Natural killer cell (primary cell): ENCODE data around the gene NANOS3. TPM values are rescaled to one million over a fixed set of nuclear protein-coding genes. Genes with fewer than 3 reads are reported as not detected.

Experiments used
- ATAC-seq, 3 donors: fragments of 150-1000 bp in 2 of 3; fragments of 200-7000 bp in 1 of 3; cut with Tn5 transposase; 1 replicate in 1 of 3; 2 replicates in 2 of 3; pipeline ENCODE4 v1.10.0; 2021; ENCODE audit warnings: mild to moderate bottlenecking in 2 of 3, moderate library complexity in 2 of 3
- DNase-seq, 2 donors: peaks; one replicate each; pipeline versions ENCODE4 v3.0.0 to v3.0.0-alpha.2; 2013 to 2021; ENCODE audit warnings: mixed read lengths in 1 of 2
- H3K27ac ChIP-seq: one replicate; pipeline ENCODE4 v1.5.1; 2013; ENCODE audit warnings: mild to moderate bottlenecking, low read length
- H3K27me3 ChIP-seq: one replicate; pipeline ENCODE4 v1.6.1; 2013; ENCODE audit warnings: low read length; ENCODE audit not compliant: control insufficient read depth, insufficient read depth
- H3K36me3 ChIP-seq: one replicate; pipeline ENCODE4 v1.6.1; 2013; ENCODE audit warnings: low read length; ENCODE audit not compliant: control insufficient read depth, insufficient read depth
- H3K4me1 ChIP-seq: one replicate; pipeline ENCODE4 v1.6.1; 2013; ENCODE audit warnings: low read length; ENCODE audit not compliant: control insufficient read depth, insufficient read depth
- H3K4me3 ChIP-seq: one replicate; pipeline ENCODE4 v1.5.1; 2013; ENCODE audit warnings: low read length
- H3K9me3 ChIP-seq: one replicate; pipeline ENCODE4 v1.6.1; 2013; ENCODE audit warnings: low read length; ENCODE audit not compliant: control insufficient read depth, insufficient read depth
- H3K27ac Mint-ChIP-seq, 2 donors: one replicate each; pipeline ENCODE4 v1.8.0; 2022; ENCODE audit warnings: mild to moderate bottlenecking in 2 of 2, mixed read lengths in 2 of 2, moderate library complexity in 1 of 2
- H3K27me3 Mint-ChIP-seq, 2 donors: one replicate each; pipeline ENCODE4 v1.8.0; 2022; ENCODE audit warnings: low read depth in 2 of 2, mixed read lengths in 2 of 2
- H3K36me3 Mint-ChIP-seq: one replicate; pipeline ENCODE4 v1.8.0; 2022; ENCODE audit warnings: mixed read lengths
- H3K4me1 Mint-ChIP-seq, 2 donors: one replicate each; pipeline ENCODE4 v1.8.0; 2022; ENCODE audit warnings: mixed read lengths in 2 of 2
- H3K4me3 Mint-ChIP-seq: one replicate; pipeline ENCODE4 v1.8.0; 2022; ENCODE audit warnings: mild to moderate bottlenecking, moderate library complexity, mixed read lengths
- H3K9me3 Mint-ChIP-seq, 2 donors: one replicate each; pipeline ENCODE4 v1.8.0; 2022; ENCODE audit warnings: mixed read lengths in 2 of 2
- CTCF ChIP-seq: fragments of 200-600 bp; IDR thresholded peaks from one replicate; pipeline ENCODE4 v1.8.0; 2022; ENCODE audit warnings: antibody characterized with exemption
- WGBS: methylation state at CpG from one replicate; pipeline ENCODE4 v1.1.7; 2013; ENCODE audit warnings: missing lambda C conversion rate; ENCODE audit not compliant: insufficient coverage; 5-methylcytosine and 5-hydroxymethylcytosine counted together
- intact Hi-C: fragments of 100-400 bp; cut with micrococcal nuclease; formaldehyde crosslinking; loops from one replicate; pipeline ENCODE4 v1.14.2; 2022
- total RNA-seq, 4 donors: library from RNA; stranded (reverse); fragments of 120-200 nt in 1 of 4; gene quantifications; one replicate each; pipeline versions ENCODE4 v1.2.3 to v1.2.4, GENCODE V29; 2013 to 2022

Gene NANOS3
- total RNA-seq, 3 donors from 2014 or later (not counting 1 experiment from before 2014, with no cell fraction given), result 2.6 to 6.3 (median 3.0) TPM

- Histone ChIP-seq H3K4me1 (peaks cover 29% of the 10 kb centered on the region), H3K36me3 (peaks cover 12% of the 10 kb centered on the region), H3K27me3 (no peaks in the 10 kb centered on the region), H3K4me3 (no peak overlapping the region), H3K9me3 (no peaks in the 10 kb centered on the region), H3K27ac (no peak overlapping the region)
- TF ChIP-seq CTCF, result no peak
- peak; percentile 31 to 58 for DNase-seq
- Mint-ChIP-seq H3K9me3 (no peaks in the 10 kb centered on the region), H3K27ac (peak overlapping the region; percentile 99 to 100), H3K36me3 (no peaks in the 10 kb centered on the region), H3K27me3 (no peaks in the 10 kb centered on the region), H3K4me3 (peak overlapping the region; percentile 92), H3K4me1 (peaks cover 38 to 39% of the 10 kb centered on the region in 2 donors)
- ATAC-seq, result peak in 1 of 3 donors; percentile 6
- intact Hi-C loops, result no loop called here
- WGBS, result 94% methylated on average over 32 of the region's 32 CpGs
Measured at GRCh38 chr19:13830741-13831536, 46.0 kb upstream of the NANOS3 start.

DNA sequence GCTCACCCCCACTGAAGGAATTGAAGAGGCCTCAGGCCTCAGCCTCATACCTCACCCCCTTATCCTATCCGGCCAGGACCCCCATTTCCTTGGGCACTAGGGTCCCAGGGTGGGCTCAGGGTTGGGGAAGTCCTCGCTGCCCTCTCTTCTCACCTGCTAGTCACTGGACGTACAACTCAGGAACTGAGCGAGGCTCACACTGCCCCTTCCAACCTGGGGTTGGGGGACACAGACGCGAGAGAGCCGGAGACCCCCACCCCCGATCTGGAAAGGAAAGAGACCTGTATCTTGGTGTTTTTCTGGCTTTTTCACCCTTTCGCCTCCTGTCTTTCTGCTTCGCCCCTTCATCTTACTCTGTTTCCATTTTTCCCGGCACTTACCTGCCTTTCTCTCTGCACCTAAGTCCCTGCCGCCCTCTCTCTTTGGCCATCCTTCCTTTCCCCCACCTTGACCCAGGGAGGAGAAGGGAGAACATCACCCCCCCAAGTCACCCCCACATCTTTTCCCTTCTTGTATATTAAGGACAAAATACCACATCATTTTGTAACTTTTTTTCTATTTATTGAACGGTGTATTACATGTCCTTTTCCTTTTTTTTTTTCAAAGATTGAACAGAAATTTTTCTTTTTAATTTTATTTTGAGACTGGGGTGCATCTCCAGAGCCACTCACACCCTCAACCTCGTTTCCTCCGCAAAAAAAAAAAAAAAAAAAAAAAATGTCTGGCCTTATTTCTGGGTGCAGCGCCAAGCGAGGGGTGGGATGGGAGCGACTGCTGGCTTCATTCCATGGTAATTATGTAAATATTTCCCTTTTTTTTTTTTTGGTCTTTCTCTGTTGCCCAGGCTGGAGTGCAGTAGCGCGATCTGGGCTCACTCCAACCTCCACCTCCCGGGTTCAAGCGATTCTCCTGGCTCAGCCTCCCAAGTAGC, 45.1 kb upstream of the NANOS3 start:
- Histone ChIP-seq H3K27me3 (no peaks in the 10 kb centered on the region), H3K4me3 (no peak overlapping the region), H3K9me3 (no peaks in the 10 kb centered on the region), H3K36me3 (peaks cover 18% of the 10 kb centered on the region), H3K27ac (no peak overlapping the region), H3K4me1 (peaks cover 38% of the 10 kb centered on the region)
- TF ChIP-seq CTCF, result no peak
- intact Hi-C loops, result no loop called here
- no peaks in the 10 kb centered on the region for H3K36me3 Mint-ChIP-seq
- peak in 1 of 2 donors; percentile 28 for DNase-seq
- WGBS, result 95% methylated on average over 16 of the region's 22 CpGs
- no peak for ATAC-seq
- peak overlapping the region; percentile 92 for H3K4me3 Mint-ChIP-seq
- no peaks in the 10 kb centered on the region for H3K9me3 Mint-ChIP-seq
- peak overlapping the region; percentile 99 to 100 for H3K27ac Mint-ChIP-seq
- H3K4me1 Mint-ChIP-seq, result peaks cover 39 to 43% of the 10 kb centered on the region in 2 donors
- no peaks in the 10 kb centered on the region for H3K27me3 Mint-ChIP-seq

GRCh38 chr19:13833330-13834243, 43.3 kb upstream of the NANOS3 start:
- Histone ChIP-seq H3K27ac (peak overlapping the region; percentile 83), H3K27me3 (no peaks in the 10 kb centered on the region), H3K36me3 (peaks cover 18% of the 10 kb centered on the region), H3K9me3 (no peaks in the 10 kb centered on the region), H3K4me1 (peaks cover 55% of the 10 kb centered on the region), H3K4me3 (peak overlapping the region; percentile 51)
- Mint-ChIP-seq H3K9me3 (no peaks in the 10 kb centered on the region), H3K4me3 (peak overlapping the region; percentile 92), H3K27ac (peak overlapping the region; percentile 99 to 100), H3K27me3 (no peaks in the 10 kb centered on the region), H3K4me1 (peaks cover 48 to 53% of the 10 kb centered on the region in 2 donors), H3K36me3 (no peaks in the 10 kb centered on the region)
- DNase-seq (peak; percentile 94 to 96), ATAC-seq (peak; percentile 49 to 77 (median 59))
- TF ChIP-seq CTCF, result peak; percentile 50
- 7% methylated on average over 59 of the region's 59 CpGs for WGBS
- intact Hi-C loops, result no loop called here
